Stimulated activated CD4-positive, alpha-beta T cell treated with anti-CD3 and anti-CD28 coated beads, Interleukin-4, amount 100 ng/mL, for 1 hour (primary cell): ENCODE measurements around the gene KIT.

ENCODE experiments used
- DNase-seq: peaks from one replicate; pipeline ENCODE4 v3.0.0-alpha.2; 2020

Gene KIT

GRCh38 chr4:54750341-54750740, 92.6 kb downstream of the KIT start:
- no peak for DNase-seq

DNA sequence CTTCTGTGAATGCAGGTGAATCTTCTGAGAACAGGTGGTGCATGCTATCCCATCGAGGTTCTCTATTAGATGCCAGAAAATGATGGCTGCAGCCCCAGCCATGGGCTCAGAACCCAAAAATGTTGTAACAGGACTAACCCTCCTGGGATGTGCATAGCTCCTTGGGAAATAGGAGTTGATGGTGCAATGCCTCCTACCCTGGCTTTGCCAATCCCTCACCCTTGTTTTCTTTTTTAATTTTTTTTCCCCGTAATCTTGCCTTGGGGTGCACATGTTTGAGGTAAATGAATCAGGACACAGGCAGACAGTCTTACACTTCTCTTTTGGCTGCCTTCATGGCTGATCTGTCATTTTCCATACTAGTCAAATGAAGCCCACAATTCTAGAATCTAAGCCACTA, 96.6 kb downstream of the KIT start:
- no peak for DNase-seq

DNA sequence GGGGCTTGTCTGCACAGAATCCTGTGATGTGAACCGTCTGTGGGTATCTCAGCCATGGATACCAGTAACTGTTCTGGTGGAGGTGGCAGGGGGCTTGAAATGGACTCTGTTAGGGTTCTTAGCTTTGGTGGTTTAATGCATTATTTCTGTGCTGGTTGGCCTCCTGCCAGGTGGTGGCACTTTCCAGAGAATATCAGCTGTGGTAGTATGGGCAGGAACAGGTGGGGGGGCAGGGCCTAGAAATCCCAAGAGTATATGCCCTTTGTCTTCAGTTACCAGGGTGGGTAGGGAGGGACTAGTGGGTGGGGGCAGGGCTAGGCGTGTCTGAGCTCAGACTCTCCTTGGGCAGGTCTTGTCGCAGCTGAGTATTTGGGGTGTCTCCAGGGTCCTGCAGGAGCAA, 106.7 kb downstream of the KIT start:
- no peak for DNase-seq

DNA sequence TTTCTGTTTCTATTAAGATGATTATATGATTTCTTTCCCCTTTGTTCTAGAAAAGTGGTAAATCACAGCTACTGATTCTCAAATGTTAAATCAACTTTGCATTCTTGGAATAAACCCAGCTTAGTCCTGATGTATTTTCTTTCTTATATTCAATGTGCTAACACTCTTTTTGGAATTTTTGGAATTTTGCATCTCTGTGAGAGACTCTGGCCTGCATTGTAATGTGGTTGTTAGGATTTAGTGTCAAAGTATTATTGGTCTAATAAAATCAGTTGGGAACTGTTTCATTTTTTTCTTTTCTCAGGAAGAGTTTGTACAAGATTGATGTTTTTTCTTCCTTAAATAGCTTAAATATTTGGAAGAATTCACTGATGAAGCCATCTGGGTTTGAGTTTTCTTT, 109.6 kb downstream of the KIT start:
- DNase-seq = no peak

DNA sequence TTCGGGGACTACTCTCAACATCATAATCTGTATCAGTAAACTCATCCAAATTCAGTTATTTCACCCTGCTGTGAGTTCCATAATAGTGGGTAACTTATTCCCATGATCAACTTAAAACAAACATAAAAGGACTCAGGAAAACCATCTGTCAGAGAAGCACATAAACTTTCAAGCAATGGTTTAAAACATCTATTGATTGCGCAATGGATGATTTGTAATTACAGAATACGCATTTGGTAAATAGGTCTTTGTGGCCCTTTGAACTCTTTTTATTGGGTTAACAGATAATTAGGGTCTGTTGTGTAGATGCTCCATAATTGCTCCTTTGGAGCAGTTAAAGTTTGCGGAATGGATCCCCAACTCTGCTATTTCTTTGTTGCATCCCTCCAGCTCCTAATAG, 115.3 kb downstream of the KIT start:
- no peak for DNase-seq

DNA sequence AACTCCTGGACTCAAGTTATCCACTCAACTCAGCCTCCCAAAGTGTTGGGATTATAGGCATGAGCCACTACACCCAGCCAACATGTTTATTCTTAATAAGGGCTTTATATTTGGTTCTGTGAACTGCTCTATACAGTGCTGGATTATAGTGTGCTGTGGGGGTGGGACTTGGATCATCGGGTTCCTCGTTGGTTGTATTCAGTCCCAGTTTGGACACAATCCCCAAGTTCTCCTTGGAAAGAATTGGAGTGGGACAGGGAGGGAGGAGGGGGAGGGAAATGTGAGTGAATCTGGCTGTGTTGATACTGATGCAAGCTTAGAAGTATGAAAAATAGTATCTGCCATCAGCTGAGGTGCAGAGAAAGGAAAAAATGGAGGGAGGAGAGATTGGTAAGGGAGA, 121.3 kb downstream of the KIT start:
- DNase-seq = no peak

DNA sequence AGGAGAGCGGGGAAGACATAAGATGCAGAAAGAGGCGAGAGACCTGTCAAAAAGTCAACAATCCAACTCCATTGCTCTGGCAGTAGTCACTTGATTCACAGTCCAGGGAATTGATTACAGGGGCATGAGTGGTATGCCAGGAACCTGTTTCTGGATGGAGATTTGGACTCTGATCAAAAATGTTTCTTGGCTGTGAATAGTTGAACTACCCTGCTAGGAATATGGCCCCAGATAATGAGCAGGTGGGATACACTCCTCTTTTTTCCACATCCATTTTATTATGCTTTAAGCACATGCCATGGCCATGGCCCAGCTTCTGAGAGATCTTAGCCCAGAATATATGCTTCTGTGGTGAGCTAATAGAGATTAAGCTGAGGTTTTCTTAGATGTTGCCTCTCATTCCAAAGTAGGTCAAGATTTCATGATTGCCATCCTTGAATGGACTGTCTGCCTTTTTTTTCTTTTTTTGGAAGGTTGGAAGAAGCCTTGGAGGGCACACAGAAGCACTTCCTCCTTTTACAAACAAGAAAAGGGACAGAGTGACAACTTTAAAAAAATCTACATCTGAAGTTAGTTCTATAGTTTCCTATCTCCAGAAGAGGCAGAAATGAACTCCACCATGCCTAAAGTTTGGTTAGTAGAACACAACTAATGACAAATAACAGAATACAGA, 121.9 kb downstream of the KIT start:
- DNase-seq = no peak

GRCh38 chr4:54780149-54780495, 122.4 kb downstream of the KIT start:
- DNase-seq = no peak

DNA sequence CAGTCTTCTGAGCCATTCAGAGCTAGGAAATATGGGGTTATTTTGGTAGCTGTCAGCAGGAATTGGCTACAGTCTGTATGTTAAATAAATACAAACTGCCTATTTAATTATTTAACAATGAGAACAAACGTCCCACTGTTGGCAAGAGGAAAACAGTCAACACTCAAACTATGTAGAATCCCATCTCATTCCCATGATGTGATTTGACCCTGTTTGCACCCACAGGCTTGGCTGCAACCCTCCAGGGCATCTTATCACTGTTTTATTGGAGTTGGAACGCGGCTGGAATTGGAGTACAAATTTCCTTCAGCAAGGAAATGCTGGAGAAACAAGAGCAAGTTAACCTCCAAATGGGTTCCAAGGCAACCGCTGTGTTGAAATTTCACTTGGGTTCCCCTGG, 124.0 kb downstream of the KIT start:
- DNase-seq = no peak

- DNase-seq = no peak
Measured at GRCh38 chr4:54783402-54784110, 125.8 kb downstream of the KIT start.

DNA sequence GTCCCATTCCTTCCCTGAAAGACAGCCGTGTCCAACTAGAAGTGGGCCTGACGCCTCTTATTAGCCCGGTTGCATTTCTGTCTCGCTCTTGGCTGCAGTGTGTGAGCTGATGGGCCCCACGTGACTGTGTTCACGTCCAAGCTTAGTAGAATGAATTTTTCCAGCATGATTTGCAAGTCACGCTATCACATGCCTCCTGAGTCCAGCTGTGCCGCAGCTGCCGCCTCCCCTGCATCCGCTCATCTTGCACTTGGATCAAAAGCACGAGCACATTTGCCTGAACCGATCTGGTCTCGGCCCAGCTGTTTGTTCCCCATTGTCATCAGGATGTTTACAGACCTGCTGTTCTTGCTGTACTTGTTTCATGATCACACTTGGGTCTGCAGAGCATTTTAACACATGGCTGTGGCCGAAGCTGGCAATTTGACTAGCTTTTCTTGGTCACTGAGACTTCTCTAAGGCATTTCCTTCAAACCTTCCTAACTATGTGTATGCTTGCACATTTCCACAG, 126.5 kb downstream of the KIT start:
- DNase-seq = no peak
